HEK293 (cell line): ENCODE data around the gene LMBR1.

Experiments used
- CTCF ChIA-PET: fragments of 350-600 bp; formaldehyde crosslinking; extraction: SDS; loops from one replicate; lab custom pipeline; 2021; ENCODE audit warnings: antibody characterized with exemption; lab: Yijun Ruan, JAX
- POLR2A ChIA-PET: fragments of 300-600 bp; formaldehyde crosslinking; extraction: SDS; loops from one replicate; lab custom pipeline; 2020; ENCODE audit warnings: antibody characterized with exemption, inconsistent platforms; lab: Yijun Ruan, JAX
- H3K27ac ChIP-seq: fragments of 200-500 bp; sonication (Bioruptor generic); 2 replicates; pipeline ENCODE4 v1.5.1; 2014; ENCODE audit warnings: low read depth, low read length, control low read depth, inconsistent platforms; ENCODE audit errors: extremely low read depth
- H3K36me3 ChIP-seq, 2 experiments: fragments of 200-500 bp in 1 of 2; sonication (Bioruptor generic) in 1 of 2; 1 replicate in 1 of 2; 2 replicates in 1 of 2; pipeline ENCODE4 v1.5.1; 2014 to 2017; ENCODE audit warnings: inconsistent platforms in 2 of 2, low read length in 2 of 2; ENCODE audit not compliant: control insufficient read depth in 2 of 2, insufficient read depth in 1 of 2
- H3K4me1 ChIP-seq: fragments of 200-500 bp; sonication (Bioruptor generic); 2 replicates; pipeline ENCODE4 v1.5.1; 2014; ENCODE audit warnings: mild to moderate bottlenecking, low read length, inconsistent platforms; ENCODE audit not compliant: control insufficient read depth, insufficient read depth
- H3K4me3 ChIP-seq: 2 replicates; pipeline ENCODE4 v1.5.1; 2011; ENCODE audit warnings: low read depth, mild to moderate bottlenecking, control low read depth, low read length, moderate library complexity
- H3K9me3 ChIP-seq: fragments of 200-500 bp; sonication (Bioruptor generic); 2 replicates; pipeline ENCODE4 v1.5.1; 2014; ENCODE audit warnings: low read depth, low read length, inconsistent platforms; ENCODE audit not compliant: control insufficient read depth, insufficient read depth
- FEZF1 ChIP-seq: fragments of 450-650 bp; formaldehyde crosslinking; IDR thresholded peaks from 2 replicates; pipeline ENCODE4 v1.5.1; 2016; ENCODE audit warnings: missing biosample characterization, missing genetic modification characterization
- GLI4 ChIP-seq: fragments of 450-650 bp; formaldehyde crosslinking; IDR thresholded peaks from 2 replicates; pipeline ENCODE4 v1.5.1; 2016; ENCODE audit warnings: missing biosample characterization, missing genetic modification characterization
- GLIS2 ChIP-seq: fragments of 450-650 bp; formaldehyde crosslinking; IDR thresholded peaks from 2 replicates; pipeline ENCODE4 v1.5.1; 2016; ENCODE audit warnings: missing biosample characterization, missing genetic modification characterization
- MYNN ChIP-seq: fragments of 450-650 bp; formaldehyde crosslinking; IDR thresholded peaks from 2 replicates; pipeline ENCODE4 v1.5.1; 2016; ENCODE audit warnings: missing biosample characterization, missing genetic modification characterization, borderline replicate concordance
- PRDM6 ChIP-seq: fragments of 450-650 bp; formaldehyde crosslinking; IDR thresholded peaks from 2 replicates; pipeline ENCODE4 v1.5.1; 2017; ENCODE audit warnings: missing biosample characterization, missing genetic modification characterization
- REPIN1 ChIP-seq: fragments of 450-650 bp; formaldehyde crosslinking; IDR thresholded peaks from 2 replicates; pipeline ENCODE4 v1.5.1; 2017; ENCODE audit warnings: missing biosample characterization, missing genetic modification characterization, low read depth
- SP3 ChIP-seq: fragments of 450-650 bp; formaldehyde crosslinking; IDR thresholded peaks from 2 replicates; pipeline ENCODE4 v1.5.1; 2016; ENCODE audit warnings: missing biosample characterization, missing genetic modification characterization
- TCF7L2 ChIP-seq: IDR thresholded peaks from 2 replicates; pipeline ENCODE4 v1.6.1; 2011; ENCODE audit warnings: low read depth, mild to moderate bottlenecking, inconsistent platforms, low read length, moderate library complexity, borderline replicate concordance
- TRIM28 ChIP-seq: IDR thresholded peaks from 2 replicates; pipeline ENCODE4 v1.6.1; 2011; ENCODE audit warnings: low read length, control low read depth, borderline replicate concordance
- TSHZ1 ChIP-seq: fragments of 450-650 bp; formaldehyde crosslinking; IDR thresholded peaks from 2 replicates; pipeline ENCODE4 v1.5.1; 2016; ENCODE audit warnings: missing biosample characterization, missing genetic modification characterization, borderline replicate concordance
- ZFHX2 ChIP-seq: fragments of 450-650 bp; formaldehyde crosslinking; conservative IDR thresholded peaks from 2 replicates; pipeline ENCODE4 v1.5.1; 2016; ENCODE audit warnings: missing biosample characterization, missing genetic modification characterization
- ZNF248 ChIP-seq: fragments of 450-650 bp; formaldehyde crosslinking; IDR thresholded peaks from 2 replicates; pipeline ENCODE4 v1.5.1; 2017; ENCODE audit warnings: missing biosample characterization, missing genetic modification characterization
- ZNF302 ChIP-seq: fragments of 450-650 bp; formaldehyde crosslinking; IDR thresholded peaks from 2 replicates; pipeline ENCODE4 v1.5.1; 2016; ENCODE audit warnings: missing biosample characterization, missing genetic modification characterization, low read depth
- ZNF324 ChIP-seq: fragments of 450-650 bp; formaldehyde crosslinking; IDR thresholded peaks from 2 replicates; pipeline ENCODE4 v1.5.1; 2016; ENCODE audit warnings: missing biosample characterization, missing genetic modification characterization
- ZNF704 ChIP-seq: fragments of 450-650 bp; formaldehyde crosslinking; IDR thresholded peaks from 2 replicates; pipeline ENCODE4 v1.5.1; 2016; ENCODE audit warnings: missing biosample characterization, missing genetic modification characterization
- ZNF776 ChIP-seq: fragments of 450-650 bp; formaldehyde crosslinking; IDR thresholded peaks from 2 replicates; pipeline ENCODE4 v1.5.0; 2017; ENCODE audit warnings: missing biosample characterization, missing genetic modification characterization, borderline replicate concordance
- ZXDB ChIP-seq: fragments of 450-650 bp; formaldehyde crosslinking; IDR thresholded peaks from 2 replicates; pipeline ENCODE4 v1.5.1; 2016; ENCODE audit warnings: missing biosample characterization, missing genetic modification characterization
- TF ChIP-seq, protein P1 (sequence below): fragments of 450-650 bp; formaldehyde crosslinking; conservative IDR thresholded peaks from 2 replicates; pipeline ENCODE4 v1.5.1; 2016; ENCODE audit warnings: low read depth, missing biosample characterization, missing genetic modification characterization

The LMBR1 gene

GRCh38 chr7:156778668-156779067, 114.3 kb downstream of the LMBR1 start:
- Histone ChIP-seq H3K4me3 (no peak overlapping the region), H3K9me3 (no peaks in the 10 kb centered on the region), H3K4me1 (peaks cover 3% of the 10 kb centered on the region; the same call in 1 of the 2 replicates), H3K36me3 (peaks cover 0 to 2% of the 10 kb centered on the region in 2 experiments; a peak in 1 of 3 replicates), H3K27ac (no peak overlapping the region)
- CTCF ChIA-PET, result interaction anchor here (1.2 to 1.3 kb wide), 2 partner anchors 11 to 44 kb away, joined by 3 to 6 read pairs; no protein-coding TSS in a partner anchor
- TF ChIP-seq MYNN (tag by site-specific recombination) (no peak), PRDM6 (tag by site-specific recombination) (peak; percentile 34; the same call in 1 of the 2 replicates), ZNF302 (no peak), ZFHX2 (no peak), ZXDB (tag by site-specific recombination) (no peak), ZNF324 (tag by site-specific recombination) (no peak), SP3 (no peak), GLIS2 (tag by site-specific recombination) (no peak), FEZF1 (tag by site-specific recombination) (peak; percentile 75), ZNF776 (tag by site-specific recombination) (no peak), TRIM28 (no peak), GLI4 (tag by site-specific recombination) (no peak), ZNF704 (tag by site-specific recombination) (no peak), REPIN1 (tag by site-specific recombination) (no peak), ZNF248 (no peak), TSHZ1 (tag by site-specific recombination) (no peak), TCF7L2 (0 out of 2 replicates have a peak, but pooled peaks have one; percentile 25)
- TF ChIP-seq, protein P1, sequence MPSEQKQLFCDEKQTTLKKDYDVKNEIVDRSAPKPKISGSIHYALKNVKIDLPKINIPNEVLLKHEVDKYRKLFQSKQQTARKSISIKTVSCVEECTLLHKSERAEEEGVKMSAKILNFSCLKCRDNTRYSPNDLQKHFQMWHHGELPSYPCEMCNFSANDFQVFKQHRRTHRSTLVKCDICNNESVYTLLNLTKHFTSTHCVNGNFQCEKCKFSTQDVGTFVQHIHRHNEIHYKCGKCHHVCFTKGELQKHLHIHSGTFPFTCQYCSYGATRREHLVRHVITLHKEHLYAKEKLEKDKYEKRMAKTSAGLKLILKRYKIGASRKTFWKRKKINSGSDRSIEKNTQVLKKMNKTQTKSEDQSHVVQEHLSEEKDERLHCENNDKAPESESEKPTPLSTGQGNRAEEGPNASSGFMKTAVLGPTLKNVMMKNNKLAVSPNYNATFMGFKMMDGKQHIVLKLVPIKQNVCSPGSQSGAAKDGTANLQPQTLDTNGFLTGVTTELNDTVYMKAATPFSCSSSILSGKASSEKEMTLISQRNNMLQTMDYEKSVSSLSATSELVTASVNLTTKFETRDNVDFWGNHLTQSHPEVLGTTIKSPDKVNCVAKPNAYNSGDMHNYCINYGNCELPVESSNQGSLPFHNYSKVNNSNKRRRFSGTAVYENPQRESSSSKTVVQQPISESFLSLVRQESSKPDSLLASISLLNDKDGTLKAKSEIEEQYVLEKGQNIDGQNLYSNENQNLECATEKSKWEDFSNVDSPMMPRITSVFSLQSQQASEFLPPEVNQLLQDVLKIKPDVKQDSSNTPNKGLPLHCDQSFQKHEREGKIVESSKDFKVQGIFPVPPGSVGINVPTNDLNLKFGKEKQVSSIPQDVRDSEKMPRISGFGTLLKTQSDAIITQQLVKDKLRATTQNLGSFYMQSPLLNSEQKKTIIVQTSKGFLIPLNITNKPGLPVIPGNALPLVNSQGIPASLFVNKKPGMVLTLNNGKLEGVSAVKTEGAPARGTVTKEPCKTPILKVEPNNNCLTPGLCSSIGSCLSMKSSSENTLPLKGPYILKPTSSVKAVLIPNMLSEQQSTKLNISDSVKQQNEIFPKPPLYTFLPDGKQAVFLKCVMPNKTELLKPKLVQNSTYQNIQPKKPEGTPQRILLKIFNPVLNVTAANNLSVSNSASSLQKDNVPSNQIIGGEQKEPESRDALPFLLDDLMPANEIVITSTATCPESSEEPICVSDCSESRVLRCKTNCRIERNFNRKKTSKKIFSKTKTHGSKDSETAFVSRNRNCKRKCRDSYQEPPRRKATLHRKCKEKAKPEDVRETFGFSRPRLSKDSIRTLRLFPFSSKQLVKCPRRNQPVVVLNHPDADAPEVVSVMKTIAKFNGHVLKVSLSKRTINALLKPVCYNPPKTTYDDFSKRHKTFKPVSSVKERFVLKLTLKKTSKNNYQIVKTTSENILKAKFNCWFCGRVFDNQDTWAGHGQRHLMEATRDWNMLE (tag by site-specific recombination), result no peak
- POLR2A ChIA-PET, result no interaction called here
